Measurements from ENCODE around the gene B4GALT1. TPM values are rescaled to one million over a fixed set of nuclear protein-coding genes. Genes with fewer than 3 reads are reported as not detected.

The B4GALT1 gene
- total and polyA plus RNA-seq, 2 donors (not counting 3 experiments of a cell fraction or from before 2014, with no cell fraction given): 61.4 to 66.5 TPM

GRCh38 chr9:33140401-33141360 lies 26.5 kb downstream of the B4GALT1 start:
- no peaks in the 10 kb centered on the region for H3K27me3 ChIP-seq (ENCODE audit: control insufficient read depth in 2 of 2, insufficient read depth in 2 of 2, low read length in 2 of 2)
- H4K20me1 ChIP-seq (replicated peaks; ENCODE audit: control insufficient read depth, extremely low read depth, insufficient read depth, low read length): no peaks in the 10 kb centered on the region
- intact Hi-C loops (cut with micrococcal nuclease): no loop called here
- H3K4me1 ChIP-seq (ENCODE audit: control insufficient read depth, extremely low read depth, insufficient read depth, low read length): peaks cover 18% of the 10 kb centered on the region
- DNase-seq (ENCODE audit: low read depth, low spot score) (peak; percentile 42), FAIRE-seq (peak; percentile 81)
- no peak overlapping the region for H3K4me3 ChIP-seq (replicated peaks in 1 of 3; ENCODE audit: insufficient read depth in 1 of 3, low read depth in 1 of 3, low read length in 3 of 3)
- H2AFZ ChIP-seq (ENCODE audit: low read depth, low read length): no peak overlapping the region
- dilution Hi-C loops (cut with MboI; ENCODE audit: extremely low pct_ligation_motif_present, low sequenced_read_pairs): no loop called here
- no peak overlapping the region for H3K9ac ChIP-seq (replicated peaks; ENCODE audit: extremely low read depth, insufficient read depth, low read length)
- no peak overlapping the region for H3K27ac ChIP-seq (ENCODE audit: insufficient read depth, low read depth, low read length)
- peaks cover 68% of the 10 kb centered on the region for H3K79me2 ChIP-seq (ENCODE audit: control insufficient read depth, insufficient read depth, low read length)
- no TSS peak for BruUV-seq (replicated peaks)
- ChIA-PET CTCF (interaction anchor here (0.9 to 2.6 kb wide), 6 partner anchors 10 to 85 kb away, joined by 3 to 15 read pairs (median 4); partner anchors contain the start of gene B4GALT1), POLR2A (no interaction called here)
- H3K9me3 ChIP-seq (replicated peaks; ENCODE audit: control insufficient read depth, insufficient read depth, low read length): no peaks in the 10 kb centered on the region
- H3K36me3 ChIP-seq (ENCODE audit: control insufficient read depth in 2 of 2, extremely low read depth in 1 of 2, insufficient read depth in 2 of 2, low read length in 2 of 2): no peaks in the 10 kb centered on the region
- TF ChIP-seq GATA2 (IDR thresholded peaks at IDR 0.05; ENCODE audit: insufficient read depth, insufficient read length, low read depth, low read length) (no peak), POLR2A (IDR thresholded peaks at IDR 0.05; ENCODE audit: low read depth, low read length) (no peak), JUN (IDR thresholded peaks at IDR 0.05; ENCODE audit: borderline replicate concordance, insufficient read depth, insufficient read length, low read depth) (no peak), EZH2 (IDR thresholded peaks at IDR 0.05; ENCODE audit: borderline replicate concordance, low read depth, low read length, severe bottlenecking) (no peak), FOS (IDR thresholded peaks at IDR 0.05; ENCODE audit: borderline replicate concordance, insufficient read depth, low read length) (no peak), MAX (IDR thresholded peaks at IDR 0.05; ENCODE audit: insufficient read depth, insufficient read length) (no peak), MYC (IDR thresholded peaks at IDR 0.05; ENCODE audit: low read depth, low read length) (no peak), POLR2AphosphoS5 (IDR thresholded peaks at IDR 0.05; ENCODE audit: insufficient read depth, low read depth, low read length) (no peak), CTCF (IDR thresholded peaks at IDR 0.05; ENCODE audit: extremely low read depth in 1 of 2, insufficient read depth in 1 of 2, low read depth in 1 of 2, low read length in 2 of 2) (no peak)
- peak overlapping the region; percentile 3 for H3K4me2 ChIP-seq (ENCODE audit: insufficient read depth, low read length)
- no peaks in the 10 kb centered on the region for H3K9me1 ChIP-seq (replicated peaks; ENCODE audit: control insufficient read depth, extremely low read depth, insufficient read depth, low read length)

All from endothelial cell of umbilical vein (primary cell).